AG09319 (cell line): ENCODE measurements around the gene LIG4.

ENCODE experiments used
- DNase-seq: peaks from one replicate; pipeline ENCODE4 v3.0.0-alpha.2; 2010; ENCODE audit warnings: low read depth; ENCODE audit errors: extremely low read depth
- TF ChIP-seq, protein P1 (sequence below): IDR thresholded peaks from 2 replicates; pipeline ENCODE4 v1.5.1; 2011; ENCODE audit warnings: low read depth, mild to moderate bottlenecking, inconsistent platforms, low read length, moderate library complexity

The LIG4 gene

DNA sequence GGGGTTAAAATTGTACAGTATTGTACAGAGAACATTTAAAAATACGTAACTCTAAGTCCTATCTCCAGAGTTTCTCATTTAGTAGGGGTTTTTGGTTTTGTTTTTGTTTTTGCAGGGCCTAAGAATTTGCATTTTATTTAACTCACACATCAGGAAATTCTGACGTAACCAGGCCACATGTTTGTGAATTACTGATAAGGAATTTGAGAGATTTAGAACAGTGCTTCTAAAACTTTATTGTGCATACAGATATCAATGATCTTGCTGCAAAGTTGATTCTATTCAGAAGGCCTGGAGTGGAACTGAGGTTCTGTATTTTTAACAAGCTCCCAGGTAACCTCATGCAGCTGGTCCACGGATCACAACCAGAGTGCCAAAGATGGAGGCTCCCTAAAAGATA, 49.3 kb downstream of the LIG4 start:
- TF ChIP-seq, protein P1, sequence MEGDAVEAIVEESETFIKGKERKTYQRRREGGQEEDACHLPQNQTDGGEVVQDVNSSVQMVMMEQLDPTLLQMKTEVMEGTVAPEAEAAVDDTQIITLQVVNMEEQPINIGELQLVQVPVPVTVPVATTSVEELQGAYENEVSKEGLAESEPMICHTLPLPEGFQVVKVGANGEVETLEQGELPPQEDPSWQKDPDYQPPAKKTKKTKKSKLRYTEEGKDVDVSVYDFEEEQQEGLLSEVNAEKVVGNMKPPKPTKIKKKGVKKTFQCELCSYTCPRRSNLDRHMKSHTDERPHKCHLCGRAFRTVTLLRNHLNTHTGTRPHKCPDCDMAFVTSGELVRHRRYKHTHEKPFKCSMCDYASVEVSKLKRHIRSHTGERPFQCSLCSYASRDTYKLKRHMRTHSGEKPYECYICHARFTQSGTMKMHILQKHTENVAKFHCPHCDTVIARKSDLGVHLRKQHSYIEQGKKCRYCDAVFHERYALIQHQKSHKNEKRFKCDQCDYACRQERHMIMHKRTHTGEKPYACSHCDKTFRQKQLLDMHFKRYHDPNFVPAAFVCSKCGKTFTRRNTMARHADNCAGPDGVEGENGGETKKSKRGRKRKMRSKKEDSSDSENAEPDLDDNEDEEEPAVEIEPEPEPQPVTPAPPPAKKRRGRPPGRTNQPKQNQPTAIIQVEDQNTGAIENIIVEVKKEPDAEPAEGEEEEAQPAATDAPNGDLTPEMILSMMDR = no peak
- DNase-seq = no peak

DNA sequence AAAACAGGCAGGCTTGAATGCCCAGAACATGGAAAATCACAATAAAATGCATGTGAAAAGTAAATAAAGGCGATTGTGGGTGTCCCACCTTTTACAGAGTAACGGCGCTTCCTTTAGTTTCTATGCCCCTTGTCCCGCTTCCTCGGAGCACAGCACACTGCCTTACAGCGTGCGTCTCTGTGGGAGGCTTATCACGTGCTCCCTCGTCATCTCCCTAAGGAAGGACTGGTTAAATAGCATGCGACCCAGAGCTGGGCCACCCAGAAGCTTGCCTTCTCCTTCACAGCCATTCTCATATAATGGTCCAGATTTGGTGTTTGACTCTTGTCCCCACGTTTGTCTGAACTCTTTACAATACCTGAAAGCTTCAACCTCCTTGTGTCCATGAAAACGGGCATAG, 56.6 kb downstream of the LIG4 start:
- TF ChIP-seq, protein P1 = no peak
- no peak for DNase-seq
